Vagina (tissue), 2 donors: ENCODE data around the gene AQP6. TPM values are rescaled to one million over a fixed set of nuclear protein-coding genes. Genes with fewer than 3 reads are reported as not detected.

ENCODE experiments used
- DNase-seq, 2 donors: peaks; one replicate each; pipeline ENCODE4 v3.0.0-alpha.2; 2017; ENCODE audit errors: extremely low spot score in 2 of 2
- H3K27ac ChIP-seq: fragments of 200-600 bp; sonication (generic); one replicate; pipeline ENCODE4 v1.5.1; 2019
- H3K27me3 ChIP-seq: fragments of 200-600 bp; sonication (generic); one replicate; pipeline ENCODE4 v1.5.1; 2019
- H3K36me3 ChIP-seq, 2 donors: fragments of 200-600 bp; sonication (generic); one replicate each; pipeline ENCODE4 v1.5.1; 2017 to 2019
- H3K4me1 ChIP-seq: fragments of 200-600 bp; sonication (generic); one replicate; pipeline ENCODE4 v1.5.1; 2019
- H3K4me3 ChIP-seq, 2 donors: fragments of 200-600 bp; sonication (generic); 1 replicate in 1 of 2; 2 replicates in 1 of 2; pipeline ENCODE4 v1.5.1; 2016 to 2019
- H3K9me3 ChIP-seq: fragments of 200-600 bp; sonication (generic); one replicate; pipeline ENCODE4 v1.5.1; 2019
- CTCF ChIP-seq, 3 experiments: fragments of 450-650 bp in 2 of 3; fragments of 200-600 bp in 1 of 3; sonication (generic) in 1 of 3; IDR thresholded peaks; one replicate each; pipeline ENCODE4 v1.5.1; 2017 to 2019; ENCODE audit warnings: antibody characterized with exemption in 3 of 3, mild to moderate bottlenecking in 2 of 3, moderate library complexity in 2 of 3
- POLR2A ChIP-seq, 2 donors: fragments of 450-650 bp; IDR thresholded peaks; one replicate each; pipeline ENCODE4 v1.6.1; 2017; ENCODE audit warnings: antibody characterized with exemption in 2 of 2, mild to moderate bottlenecking in 2 of 2, moderate library complexity in 2 of 2
- POLR2AphosphoS5 ChIP-seq, 2 donors: sonication (generic); formaldehyde crosslinking; IDR thresholded peaks; one replicate each; pipeline ENCODE4 v1.9.0; 2017; ENCODE audit warnings: antibody characterized with exemption in 2 of 2, mild to moderate bottlenecking in 2 of 2, low read depth in 1 of 2; ENCODE audit not compliant: insufficient read depth in 1 of 2
- intact Hi-C: fragments of 100-400 bp; cut with DNase I; formaldehyde crosslinking; loops from one replicate; pipeline ENCODE4 v1.15.1; 2023
- total RNA-seq: library from RNA; depleted of rRNA; stranded (reverse); fragments of >200 nt; gene quantifications from one replicate; pipeline ENCODE4 v1.2.3, GENCODE V29; 2016

The AQP6 gene
- total RNA-seq, 1 donor from 2014 or later, result not detected

- peak overlapping the region; percentile 66 for H3K27ac ChIP-seq
- no peaks in the 10 kb centered on the region for H3K36me3 ChIP-seq
- H3K9me3 ChIP-seq, result no peaks in the 10 kb centered on the region
- intact Hi-C loops, result no loop called here
- H3K4me1 ChIP-seq, result peaks cover 16% of the 10 kb centered on the region
- TF ChIP-seq CTCF (IDR thresholded peaks at IDR 0.05) (no peak), POLR2AphosphoS5 (IDR thresholded peaks at IDR 0.05; ENCODE audit: insufficient read depth in 1 of 2, low read depth in 1 of 2) (no peak), POLR2A (IDR thresholded peaks at IDR 0.05) (no peak)
- H3K4me3 ChIP-seq, result no peak overlapping the region
- no peaks in the 10 kb centered on the region for H3K27me3 ChIP-seq
- DNase-seq, result no peak
These were observed 26.7 kb upstream of the AQP6 start for GRCh38 chr12:49946086-49946485.

GRCh38 chr12:49946497-49946896 lies 26.2 kb upstream of the AQP6 start:
- peaks cover 16% of the 10 kb centered on the region for H3K4me1 ChIP-seq
- no peaks in the 10 kb centered on the region for H3K36me3 ChIP-seq
- TF ChIP-seq CTCF (IDR thresholded peaks at IDR 0.05) (no peak), POLR2A (IDR thresholded peaks at IDR 0.05) (no peak), POLR2AphosphoS5 (IDR thresholded peaks at IDR 0.05; ENCODE audit: insufficient read depth in 1 of 2, low read depth in 1 of 2) (no peak)
- no peak overlapping the region for H3K27ac ChIP-seq
- H3K9me3 ChIP-seq, result no peaks in the 10 kb centered on the region
- intact Hi-C loops, result no loop called here
- H3K4me3 ChIP-seq, result no peak overlapping the region
- H3K27me3 ChIP-seq, result no peaks in the 10 kb centered on the region
- no peak for DNase-seq

GRCh38 chr12:49947593-49948226 lies 25.0 kb upstream of the AQP6 start:
- no peaks in the 10 kb centered on the region for H3K36me3 ChIP-seq
- no peak for DNase-seq
- H3K4me3 ChIP-seq, result no peak overlapping the region
- H3K27ac ChIP-seq, result no peak overlapping the region
- no peaks in the 10 kb centered on the region for H3K27me3 ChIP-seq
- H3K9me3 ChIP-seq, result no peaks in the 10 kb centered on the region
- H3K4me1 ChIP-seq, result peaks cover 16% of the 10 kb centered on the region
- TF ChIP-seq CTCF (IDR thresholded peaks at IDR 0.05), result no peak
- no peak for TF ChIP-seq POLR2AphosphoS5 (IDR thresholded peaks at IDR 0.05; ENCODE audit: insufficient read depth in 1 of 2, low read depth in 1 of 2)
- no peak for TF ChIP-seq POLR2A (IDR thresholded peaks at IDR 0.05)
- intact Hi-C loops, result no loop called here

- no peaks in the 10 kb centered on the region for H3K27me3 ChIP-seq
- no peak overlapping the region for H3K27ac ChIP-seq
- H3K9me3 ChIP-seq, result no peaks in the 10 kb centered on the region
- H3K4me1 ChIP-seq, result peaks cover 11% of the 10 kb centered on the region
- intact Hi-C loops, result no loop called here
- no peak overlapping the region for H3K4me3 ChIP-seq
- no peaks in the 10 kb centered on the region for H3K36me3 ChIP-seq
- no peak for DNase-seq
- TF ChIP-seq CTCF (IDR thresholded peaks at IDR 0.05) (no peak), POLR2A (IDR thresholded peaks at IDR 0.05) (no peak), POLR2AphosphoS5 (IDR thresholded peaks at IDR 0.05; ENCODE audit: insufficient read depth in 1 of 2, low read depth in 1 of 2) (no peak)
These were observed 23.6 kb upstream of the AQP6 start for GRCh38 chr12:49948866-49949845.
